Keratinocyte (primary cell): ENCODE measurements around the gene TNS3. TPM values are rescaled to one million over a fixed set of nuclear protein-coding genes. Genes with fewer than 3 reads are reported as not detected.

Experiments
- DNase-seq: peaks from one replicate; pipeline ENCODE4 v3.0.0-alpha.2; 2011; ENCODE audit warnings: low read depth, missing footprints, low spot score
- FAIRE-seq: peaks from 2 replicates; lab custom pipeline; 2011; peaks lifted over from hg19 to GRCh38; lab: Jason Lieb, UNC
- H2AFZ ChIP-seq: 2 replicates; pipeline ENCODE4 v1.6.0; 2012; ENCODE audit warnings: low read length, control low read depth, inconsistent platforms; ENCODE audit not compliant: control insufficient read depth
- H3K27ac ChIP-seq: 2 replicates; pipeline ENCODE4 v1.5.1; 2011; ENCODE audit warnings: low read length; ENCODE audit not compliant: control insufficient read depth, insufficient read depth
- H3K27me3 ChIP-seq: 3 replicates; pipeline ENCODE4 v1.6.0; 2011; ENCODE audit warnings: low read length; ENCODE audit not compliant: control insufficient read depth, insufficient read depth; ENCODE audit errors: extremely low read depth
- H3K36me3 ChIP-seq, 2 experiments: 2 replicates in 1 of 2; 3 replicates in 1 of 2; pipeline ENCODE4 v1.5.1; 2011; ENCODE audit warnings: low read length in 2 of 2, mild to moderate bottlenecking in 1 of 2; ENCODE audit not compliant: control insufficient read depth in 2 of 2, insufficient read depth in 2 of 2; ENCODE audit errors: extremely low read depth in 1 of 2
- H3K4me1 ChIP-seq: 3 replicates; pipeline ENCODE4 v1.5.1; 2011; ENCODE audit warnings: low read length; ENCODE audit not compliant: control insufficient read depth, insufficient read depth; ENCODE audit errors: extremely low read depth
- H3K4me2 ChIP-seq: 3 replicates; pipeline ENCODE4 v1.6.0; 2011; ENCODE audit warnings: low read depth, low read length; ENCODE audit not compliant: control insufficient read depth, insufficient read depth; ENCODE audit errors: extremely low read depth
- H3K4me3 ChIP-seq, 3 experiments: fragments of 200-600 bp in 1 of 3; sonication (generic) in 1 of 3; 2 replicates in 2 of 3; 3 replicates in 1 of 3; pipeline ENCODE4 v1.5.1; 2011 to 2016; ENCODE audit warnings: low read length in 3 of 3, mild to moderate bottlenecking in 3 of 3, control low read depth in 2 of 3, inconsistent platforms in 1 of 3, low read depth in 1 of 3, mixed read lengths in 1 of 3, mixed run types in 1 of 3, moderate library complexity in 1 of 3; ENCODE audit not compliant: control insufficient read depth in 2 of 3, insufficient read depth in 2 of 3; ENCODE audit errors: extremely low read depth in 1 of 3
- H3K79me2 ChIP-seq: 2 replicates; pipeline ENCODE4 v1.6.0; 2012; ENCODE audit warnings: low read length; ENCODE audit not compliant: control insufficient read depth, insufficient read depth
- H3K9ac ChIP-seq: 3 replicates; pipeline ENCODE4 v1.6.0; 2011; ENCODE audit warnings: low read length; ENCODE audit not compliant: control insufficient read depth, insufficient read depth; ENCODE audit errors: extremely low read depth
- H3K9me1 ChIP-seq: 3 replicates; pipeline ENCODE4 v1.6.0; 2011; ENCODE audit warnings: low read length; ENCODE audit not compliant: control insufficient read depth, insufficient read depth; ENCODE audit errors: extremely low read depth
- H3K9me3 ChIP-seq: 2 replicates; pipeline ENCODE4 v1.5.1; 2012; ENCODE audit warnings: low read depth, low read length; ENCODE audit not compliant: control insufficient read depth
- H4K20me1 ChIP-seq: 3 replicates; pipeline ENCODE4 v1.6.0; 2011; ENCODE audit warnings: low read length; ENCODE audit not compliant: control insufficient read depth, insufficient read depth; ENCODE audit errors: extremely low read depth
- CTCF ChIP-seq, 3 experiments: IDR thresholded peaks in 1 of 3; conservative IDR thresholded peaks in 1 of 3; optimal IDR thresholded peaks in 1 of 3; 2 replicates in 2 of 3; 3 replicates in 1 of 3; pipeline versions ENCODE3 to v1.5.1; 2011; ENCODE audit warnings: low read length in 3 of 3, mild to moderate bottlenecking in 3 of 3, moderate library complexity in 2 of 3, control low read depth in 1 of 3, inconsistent platforms in 1 of 3; ENCODE audit not compliant: insufficient read depth in 2 of 3; ENCODE audit errors: extremely low read depth in 1 of 3
- EZH2 ChIP-seq: IDR thresholded peaks from one replicate; pipeline ENCODE4 v1.6.1; 2012; ENCODE audit warnings: inconsistent platforms, mild to moderate bottlenecking, low read length, moderate library complexity
- dilution Hi-C: fragments of 300-500 bp; cut with MboI; formaldehyde crosslinking; loops from one replicate; pipeline ENCODE4 v1.7.0; 2020; ENCODE audit warnings: low sequenced_read_pairs; ENCODE audit not compliant: extremely low pct_ligation_motif_present
- polyA plus RNA-seq, 5 experiments: library from polyadenylated mRNA; depleted of rRNA in 3 of 5; stranded (reverse) in 3 of 5; stranded (forward) in 1 of 5; unstranded in 1 of 5; fragments of >200 nt; gene quantifications; 1 replicate in 1 of 5; 2 replicates in 3 of 5; 3 replicates in 1 of 5; pipeline versions ENCODE4 v1.2.1 to v1.2.3, GENCODE V29; 2011 to 2012; ENCODE audit warnings: missing spikeins in 2 of 5, low read depth in 1 of 5, low replicate concordance in 1 of 5

TNS3 gene
- polyA plus RNA-seq, 1 donor (not counting 4 experiments of a cell fraction or from before 2014, with no cell fraction given), result 3.9 TPM

- dilution Hi-C loops, result no loop called here
- Histone ChIP-seq H3K9me3 (no peaks in the 10 kb centered on the region), H3K4me3 (no peak overlapping the region), H3K27ac (no peak overlapping the region), H4K20me1 (no peaks in the 10 kb centered on the region), H3K4me2 (no peak overlapping the region), H3K9me1 (no peaks in the 10 kb centered on the region), H3K9ac (no peak overlapping the region), H3K4me1 (peaks cover 22% of the 10 kb centered on the region), H3K27me3 (no peaks in the 10 kb centered on the region), H3K79me2 (no peaks in the 10 kb centered on the region), H2AFZ (no peak overlapping the region), H3K36me3 (no peaks in the 10 kb centered on the region)
- DNase-seq, result no peak
- FAIRE-seq, result no peak
- TF ChIP-seq CTCF (optimal IDR thresholded peaks at IDR 0.05 in 1 of 3, IDR thresholded peaks at IDR 0.05 in 1 of 3, conservative IDR thresholded peaks at IDR 0.05 in 1 of 3; ENCODE audit: extremely low read depth in 1 of 3, insufficient read depth in 2 of 3, low read length in 3 of 3) (no peak), EZH2 (no peak)
These were observed 31.0 kb downstream of the TNS3 start for GRCh38 chr7:47550788-47551470.

GRCh38 chr7:47549916-47550315, 32.0 kb downstream of the TNS3 start:
- FAIRE-seq, result no peak
- dilution Hi-C loops, result loop anchor here (25.0 kb wide), 1 partner anchor 113 kb away; no protein-coding TSS in a partner anchor
- H3K79me2 ChIP-seq, result no peaks in the 10 kb centered on the region
- no peaks in the 10 kb centered on the region for H3K27me3 ChIP-seq
- peaks cover 22% of the 10 kb centered on the region for H3K4me1 ChIP-seq
- no peak overlapping the region for H3K9ac ChIP-seq
- H3K27ac ChIP-seq, result no peak overlapping the region
- H3K9me3 ChIP-seq, result no peaks in the 10 kb centered on the region
- H3K4me2 ChIP-seq, result no peak overlapping the region
- TF ChIP-seq CTCF (optimal IDR thresholded peaks at IDR 0.05 in 1 of 3, IDR thresholded peaks at IDR 0.05 in 1 of 3, conservative IDR thresholded peaks at IDR 0.05 in 1 of 3; ENCODE audit: extremely low read depth in 1 of 3, insufficient read depth in 2 of 3, low read length in 3 of 3) (no peak), EZH2 (no peak)
- DNase-seq, result no peak
- H3K36me3 ChIP-seq, result no peaks in the 10 kb centered on the region
- H3K4me3 ChIP-seq, result no peak overlapping the region
- H4K20me1 ChIP-seq, result no peaks in the 10 kb centered on the region
- no peak overlapping the region for H2AFZ ChIP-seq
- no peaks in the 10 kb centered on the region for H3K9me1 ChIP-seq
